ENCODE measurements around the gene PRRT3. TPM values are rescaled to one million over a fixed set of nuclear protein-coding genes. Genes with fewer than 3 reads are reported as not detected.

The PRRT3 gene
- total and polyA plus RNA-seq, 2 of the 13 experiments (the other 11 are each of a cell fraction or from before 2014, with no cell fraction given) = 0.22 to 0.44 TPM

GRCh38 chr3:9915254-9916141, 36.7 kb downstream of the PRRT3 start (continued):
- TF ChIP-seq CREM (IDR thresholded peaks at IDR 0.05) = no peak
- TF ChIP-seq CREM (CRISPR knock-in tag; IDR thresholded peaks at IDR 0.05) = no peak
- peak; percentile 22 for TF ChIP-seq IKZF4 (CRISPR knock-in tag; IDR thresholded peaks at IDR 0.05; ENCODE audit: borderline replicate concordance, low read depth, not compliant biosample characterization)
- TF ChIP-seq ZNF530 (CRISPR knock-in tag; IDR thresholded peaks at IDR 0.05; ENCODE audit: low read depth) = no peak
- no peak for TF ChIP-seq ZNF710 (CRISPR knock-in tag; IDR thresholded peaks at IDR 0.05; ENCODE audit: borderline replicate concordance)
- TF ChIP-seq ZNF12 (CRISPR knock-in tag; IDR thresholded peaks at IDR 0.05) = peak; percentile 61; the same call in 1 of the 2 replicates
- no peak for TF ChIP-seq MTERF4 (CRISPR knock-in tag; IDR thresholded peaks at IDR 0.05)
- TF ChIP-seq HOXD1 (CRISPR knock-in tag; IDR thresholded peaks at IDR 0.05) = no peak; the same call in 1 of the 2 replicates
- peak; percentile 78 for TF ChIP-seq MYC (CRISPR knock-in tag; IDR thresholded peaks at IDR 0.05; ENCODE audit: borderline replicate concordance)
- no peak for TF ChIP-seq RBM39 (IDR thresholded peaks at IDR 0.05; ENCODE audit: low read depth, low read length, poor library complexity, severe bottlenecking)
- peak; percentile 64 for TF ChIP-seq ZSCAN20 (CRISPR knock-in tag; IDR thresholded peaks at IDR 0.05; ENCODE audit: borderline replicate concordance)
- TF ChIP-seq IKZF5 (CRISPR knock-in tag; IDR thresholded peaks at IDR 0.05) = 0 out of 2 replicates have a peak, but pooled peaks have one; percentile 37
- peak; percentile 80 for TF ChIP-seq MED8 (CRISPR knock-in tag; IDR thresholded peaks at IDR 0.05; ENCODE audit: insufficient replicate concordance)
- peak; percentile 95; the same call in 1 of the 2 replicates for TF ChIP-seq DNMT1 (CRISPR knock-in tag; IDR thresholded peaks at IDR 0.05)
- TF ChIP-seq ZBTB20 (CRISPR knock-in tag; IDR thresholded peaks at IDR 0.05; ENCODE audit: borderline replicate concordance, low read depth) = no peak
- no peak for TF ChIP-seq ZNF143 (CRISPR knock-in tag; IDR thresholded peaks at IDR 0.05)
- TF ChIP-seq ZFX (CRISPR knock-in tag; IDR thresholded peaks at IDR 0.05; ENCODE audit: low read depth) = peak; percentile 80
- peak; percentile 85; the same call in 1 of the 2 replicates for TF ChIP-seq KDM5B (CRISPR knock-in tag; IDR thresholded peaks at IDR 0.05; ENCODE audit: borderline replicate concordance)
- 0 out of 2 replicates have a peak, but pooled peaks have one; percentile 19 for TF ChIP-seq CBX5 (CRISPR knock-in tag; IDR thresholded peaks at IDR 0.05; ENCODE audit: borderline replicate concordance)
- no peak for TF ChIP-seq MTA3 (CRISPR knock-in tag; IDR thresholded peaks at IDR 0.05)
- no peak for TF ChIP-seq CHD4 (IDR thresholded peaks at IDR 0.05; ENCODE audit: borderline replicate concordance, low read length)
- TF ChIP-seq ZNF343 (CRISPR knock-in tag; IDR thresholded peaks at IDR 0.05) = no peak
- no peak for TF ChIP-seq SOX6 (IDR thresholded peaks at IDR 0.05)
- 0 out of 2 replicates have a peak, but pooled peaks have one; percentile 37 for TF ChIP-seq SOX6 (CRISPR knock-in tag; IDR thresholded peaks at IDR 0.05)
- TF ChIP-seq GABPB1 (CRISPR knock-in tag; IDR thresholded peaks at IDR 0.05) = peak; percentile 83
- peak; percentile 49 for TF ChIP-seq ZNF589 (CRISPR knock-in tag; conservative IDR thresholded peaks at IDR 0.05)
- TF ChIP-seq EED (CRISPR knock-in tag; IDR thresholded peaks at IDR 0.05) = no peak; the same call in 1 of the 2 replicates

Measured in HepG2 (cell line).